Epithelial cell of esophagus (primary cell): Measurements from ENCODE around the gene RBPMS2.

ENCODE experiments used
- DNase-seq: peaks from one replicate; pipeline ENCODE4 v3.0.0; 2010; ENCODE audit warnings: low read depth
- H3K4me3 ChIP-seq: 2 replicates; pipeline ENCODE4 v1.5.1; 2011; ENCODE audit warnings: mild to moderate bottlenecking, low read length, control low read depth
- CTCF ChIP-seq: IDR thresholded peaks from 2 replicates; pipeline ENCODE4 v1.5.1; 2011; ENCODE audit warnings: low read depth, mild to moderate bottlenecking, low read length, control low read depth, inconsistent platforms; ENCODE audit not compliant: insufficient read depth; ENCODE audit errors: missing control alignments

Gene RBPMS2

GRCh38 chr15:64701051-64701450 is 74.3 kb downstream of the RBPMS2 start:
- no peak for TF ChIP-seq CTCF
- no peak for DNase-seq
- peak overlapping the region; percentile 83 for H3K4me3 ChIP-seq

GRCh38 chr15:64699751-64700388 is 75.5 kb downstream of the RBPMS2 start:
- no peak for TF ChIP-seq CTCF
- DNase-seq, result peak; percentile 78

GRCh38 chr15:64698823-64699222 is 76.6 kb downstream of the RBPMS2 start:
- no peak for TF ChIP-seq CTCF
- H3K4me3 ChIP-seq, result no peak overlapping the region
- DNase-seq, result no peak

More at GRCh38 chr15:64699751-64700388, 75.5 kb downstream of the RBPMS2 start:
- H3K4me3 ChIP-seq, result peak overlapping the region; percentile 30

GRCh38 chr15:64697911-64698369 is 77.4 kb downstream of the RBPMS2 start:
- no peak for TF ChIP-seq CTCF
- DNase-seq, result peak; percentile 63
- H3K4me3 ChIP-seq, result no peak overlapping the region

- H3K4me3 ChIP-seq, result no peak overlapping the region
- TF ChIP-seq CTCF, result no peak
- DNase-seq, result no peak
Observed at GRCh38 chr15:64696481-64696880, 78.9 kb downstream of the RBPMS2 start.

- no peak for TF ChIP-seq CTCF
- no peak for DNase-seq
- no peak overlapping the region for H3K4me3 ChIP-seq
Observed at GRCh38 chr15:64695561-64695992, 79.8 kb downstream of the RBPMS2 start.

- no peak for TF ChIP-seq CTCF
- DNase-seq, result no peak
- H3K4me3 ChIP-seq, result no peak overlapping the region
Observed at GRCh38 chr15:64694816-64695215, 80.6 kb downstream of the RBPMS2 start.
